Psoas muscle (tissue), 8 donors: ENCODE data around the gene SLC9A2. TPM values are rescaled to one million over a fixed set of nuclear protein-coding genes. Genes with fewer than 3 reads are reported as not detected.

Source experiments
- ATAC-seq, 4 donors: fragments of 200-7000 bp; cut with Tn5 transposase; one replicate each; pipeline ENCODE4 v1.9.1; 2020; ENCODE audit warnings: moderate library complexity in 3 of 4, mild to moderate bottlenecking in 2 of 4
- DNase-seq, 2 donors: peaks; one replicate each; pipeline ENCODE4 v3.0.0-alpha.2; 2020
- H3K27ac ChIP-seq: fragments of 200-600 bp; one replicate; pipeline ENCODE4 v1.8.0; 2022
- H3K27me3 ChIP-seq, 3 donors: fragments of 200-600 bp in 1 of 3; one replicate each; pipeline versions ENCODE4 v1.6.1 to v1.8.0; 2013 to 2022; ENCODE audit warnings: low read length in 2 of 3, mild to moderate bottlenecking in 2 of 3, moderate library complexity in 1 of 3; ENCODE audit not compliant: insufficient read depth in 3 of 3
- H3K36me3 ChIP-seq, 2 donors: fragments of 200-600 bp in 1 of 2; one replicate each; pipeline versions ENCODE4 v1.6.1 to v1.8.0; 2013 to 2022; ENCODE audit warnings: low read depth in 1 of 2, mild to moderate bottlenecking in 1 of 2, moderate library complexity in 1 of 2; ENCODE audit not compliant: insufficient read depth in 1 of 2
- H3K4me1 ChIP-seq: fragments of 200-600 bp; one replicate; pipeline ENCODE4 v1.8.0; 2022
- H3K4me3 ChIP-seq: fragments of 200-600 bp; one replicate; pipeline ENCODE4 v1.8.0; 2022; ENCODE audit warnings: mild to moderate bottlenecking
- H3K9me3 ChIP-seq: fragments of 200-600 bp; one replicate; pipeline ENCODE4 v1.8.0; 2022
- CTCF ChIP-seq: fragments of 200-600 bp; IDR thresholded peaks from one replicate; pipeline ENCODE4 v1.8.0; 2022; ENCODE audit warnings: antibody characterized with exemption
- WGBS, 3 donors: extraction: QIAGEN DNeasy Blood & Tissue Kit; methylation state at CpG; one replicate each; pipeline versions ENCODE4 v1.1.6 to v1.1.7; 2013; 5-methylcytosine and 5-hydroxymethylcytosine counted together
- intact Hi-C, 2 donors: fragments of 100-400 bp; cut with DNase I; formaldehyde crosslinking; loops; one replicate each; pipeline versions ENCODE4 v1.11.0 to v1.14.2; 2022
- polyA plus RNA-seq, 3 donors: library from polyadenylated mRNA; stranded (reverse); fragments of 200-250 nt; gene quantifications; one replicate each; pipeline ENCODE4 v1.2.3, GENCODE V29; 2013
- total RNA-seq, 4 donors: library from RNA; stranded (reverse); fragmentation: NEBNext Ultra II Directional in 2 of 4; extraction: Animal tissue kit (Norgen Biotek cat#: 25700) in 2 of 4; gene quantifications; one replicate each; pipeline versions ENCODE4 v1.2.1 to v1.2.4, GENCODE V29; 2021 to 2023
- donor health status: healthy with polysubstance abuse.
- donor health status: DM: no; HTN: no; CAD: no; lungs with moderate emphysema.
- donor health status: Bipolar disorder and iron deficiency.
- donor health status: healthy.
- donor health status: DM: yes; HTN: yes; CAD: no.
- donor health status: DM: no; HTN: no; CAD: no.
- donor health status: DM: no; HTN: no; CAD: no.
- donor health status: DM: yes; HTN: yes; CAD: no.

Gene SLC9A2
- total and polyA plus RNA-seq, 7 donors = 0.81 to 9.3 (median 6.3) TPM

DNA sequence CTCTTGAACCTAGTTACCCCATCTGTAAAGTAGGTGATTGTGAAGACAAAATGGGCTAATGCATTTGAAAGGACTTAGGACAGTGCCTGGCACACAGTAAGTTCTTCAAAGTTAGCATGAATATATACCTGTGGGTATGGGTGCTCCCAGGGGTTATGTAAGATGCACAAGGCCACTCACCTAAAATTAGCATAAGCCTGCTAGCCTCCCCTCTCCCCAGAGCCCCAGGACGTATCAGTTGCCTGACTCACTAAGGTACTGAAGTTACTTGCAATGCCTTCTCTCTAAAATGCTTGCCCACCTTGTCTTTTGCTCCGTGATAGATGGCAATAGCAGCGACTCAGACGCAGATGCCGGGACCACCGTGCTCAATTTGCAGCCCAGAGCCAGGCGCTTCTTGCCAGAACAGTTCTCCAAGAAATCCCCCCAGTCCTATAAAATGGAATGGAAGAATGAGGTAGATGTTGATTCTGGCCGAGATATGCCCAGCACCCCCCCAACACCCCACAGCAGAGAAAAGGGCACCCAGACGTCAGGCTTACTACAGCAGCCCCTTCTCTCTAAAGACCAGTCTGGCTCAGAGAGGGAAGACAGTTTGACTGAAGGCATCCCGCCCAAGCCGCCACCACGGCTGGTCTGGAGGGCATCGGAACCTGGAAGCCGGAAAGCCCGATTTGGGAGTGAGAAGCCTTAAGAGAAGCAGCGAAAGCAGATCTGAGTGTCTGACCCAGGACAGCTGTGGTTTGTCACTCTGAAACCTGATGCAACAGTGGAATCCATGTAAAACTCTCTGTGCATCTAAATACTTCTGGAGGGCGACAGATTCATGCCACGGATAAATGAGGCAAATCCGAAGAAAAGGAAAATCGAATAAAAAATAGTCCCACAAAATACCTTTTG is 88.7 kb downstream of the SLC9A2 start:
- 48 to 59% (median 53%) methylated on average over 20 of the region's 20 CpGs for WGBS, 3 donors
- no peak overlapping the region for H3K4me3 ChIP-seq
- ATAC-seq (peak; percentile 45 to 71 (median 55)), DNase-seq (no peak)
- intact Hi-C loops = loop anchor here in 1 of 2 donors (10.0 kb wide), 1 partner anchor 93 kb away; the partner anchor contains the start of gene SLC9A2
- no peaks in the 10 kb centered on the region for H3K9me3 ChIP-seq
- TF ChIP-seq CTCF = no peak
- H3K36me3 ChIP-seq = no peaks in the 10 kb centered on the region
- no peak overlapping the region for H3K27ac ChIP-seq
- no peaks in the 10 kb centered on the region for H3K27me3 ChIP-seq
- no peaks in the 10 kb centered on the region for H3K4me1 ChIP-seq

DNA sequence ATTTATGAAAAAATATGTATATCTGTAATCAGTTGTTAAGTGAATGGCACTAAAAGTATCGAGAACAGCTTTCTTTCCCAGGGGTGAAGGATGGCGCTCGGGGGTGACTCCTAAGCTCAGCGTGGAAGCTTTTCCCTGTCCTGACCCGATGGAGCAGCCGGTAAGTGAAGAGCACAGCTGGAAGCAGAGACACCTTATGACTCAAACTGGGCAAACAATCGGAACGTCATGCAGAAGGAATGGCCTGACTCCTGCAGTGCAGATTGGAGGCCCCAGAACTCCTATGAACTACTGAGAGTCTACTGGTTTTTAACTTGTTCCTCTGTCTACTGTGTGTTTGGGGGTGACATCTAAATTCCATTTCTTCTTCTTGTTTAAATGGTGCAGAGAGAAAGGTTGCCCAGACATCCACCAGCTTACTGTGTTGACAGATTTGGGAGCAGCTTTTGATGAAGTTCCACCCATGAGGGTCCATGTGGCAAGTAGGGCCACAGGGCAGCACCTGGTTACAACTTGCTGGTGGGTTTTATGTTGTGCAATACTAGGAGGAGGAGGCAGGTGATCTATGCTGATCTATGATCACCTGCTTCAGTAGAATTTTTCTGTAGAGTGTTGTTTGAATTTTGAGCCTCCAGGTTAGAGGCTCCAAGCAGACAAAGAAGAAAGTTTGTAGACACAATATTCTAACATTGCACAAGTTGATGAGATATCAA is 89.7 kb downstream of the SLC9A2 start:
- WGBS, 3 donors = 59 to 75% (median 61%) methylated on average over 8 of the region's 8 CpGs
- H3K4me1 ChIP-seq = no peaks in the 10 kb centered on the region
- H3K4me3 ChIP-seq = no peak overlapping the region
- H3K36me3 ChIP-seq = no peaks in the 10 kb centered on the region
- TF ChIP-seq CTCF = no peak
- H3K9me3 ChIP-seq = no peaks in the 10 kb centered on the region
- no peak overlapping the region for H3K27ac ChIP-seq
- peak; percentile 57 to 92 (median 78) for ATAC-seq
- DNase-seq = no peak
- H3K27me3 ChIP-seq = no peaks in the 10 kb centered on the region
- intact Hi-C loops = loop anchor here in 1 of 2 donors (10.0 kb wide), 1 partner anchor 94 kb away; the partner anchor contains the start of gene SLC9A2

DNA sequence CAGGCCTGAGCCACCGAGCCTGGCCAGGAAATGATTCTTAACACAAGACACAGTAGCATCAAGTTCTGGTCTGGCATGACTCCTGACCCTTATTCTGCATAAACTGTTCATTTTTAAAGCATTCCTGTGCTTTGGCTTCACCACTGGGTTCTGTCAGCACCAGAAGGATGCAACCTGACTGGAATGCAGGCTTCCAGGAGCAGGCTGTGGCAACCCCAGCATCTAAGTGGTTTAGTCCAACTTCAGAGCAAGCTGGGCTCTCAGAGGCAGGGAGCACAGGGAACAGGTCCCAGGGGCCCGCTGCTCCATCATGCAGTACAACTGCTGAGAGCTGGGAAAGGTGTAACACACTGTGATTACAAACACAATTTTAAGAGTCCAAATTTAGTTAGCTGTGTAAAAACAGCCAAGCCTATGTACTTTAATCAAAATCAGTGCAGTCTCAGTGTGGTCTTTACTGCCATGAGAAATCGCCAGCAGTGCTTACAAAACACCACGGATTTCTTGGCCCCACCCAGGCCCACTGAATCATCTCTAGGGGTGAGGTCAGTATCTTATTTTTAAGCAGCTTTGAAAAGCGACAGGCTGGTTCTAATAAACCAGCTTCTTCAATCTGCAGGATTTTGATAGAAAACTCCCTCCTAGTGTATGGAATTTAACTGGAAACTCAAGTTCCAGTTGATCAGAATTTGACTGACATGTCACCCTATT is 98.1 kb downstream of the SLC9A2 start:
- Histone ChIP-seq H3K4me3 (no peak overlapping the region), H3K36me3 (peaks cover 10 to 46% of the 10 kb centered on the region in 2 donors), H3K27me3 (no peaks in the 10 kb centered on the region), H3K4me1 (peaks cover 8% of the 10 kb centered on the region), H3K27ac (peak overlapping the region; percentile 16), H3K9me3 (no peaks in the 10 kb centered on the region)
- intact Hi-C loops = no loop called here
- DNase-seq = peak; percentile 42 to 66
- TF ChIP-seq CTCF = no peak
- WGBS, 3 donors = 65 to 75% (median 66%) methylated on average over 5 of the region's 5 CpGs
- peak; percentile 72 to 89 (median 84) for ATAC-seq

GRCh38 chr2:102718387-102719316 is 99.3 kb downstream of the SLC9A2 start:
- Histone ChIP-seq H3K27me3 (no peaks in the 10 kb centered on the region), H3K4me3 (no peak overlapping the region), H3K27ac (no peak overlapping the region), H3K4me1 (peaks cover 8% of the 10 kb centered on the region), H3K36me3 (peaks cover 10 to 57% of the 10 kb centered on the region in 2 donors), H3K9me3 (no peaks in the 10 kb centered on the region)
- DNase-seq (no peak), ATAC-seq (peak in 3 of 4 donors; percentile 54 to 64 (median 56))
- WGBS, 3 donors = 93 to 96% (median 95%) methylated on average over 26 of the region's 26 CpGs
- intact Hi-C loops = no loop called here
- no peak for TF ChIP-seq CTCF
